Measurements from ENCODE around the gene CCR7.

The CCR7 gene

GRCh38 chr17:40531051-40531991 lies 34.0 kb downstream of the CCR7 start:
- no peak for TF ChIP-seq Cebpa-rat (IDR thresholded peaks at IDR 0.05)
- peak overlapping the region in 10 of 11 experiments; percentile 5 to 51 (median 34); a peak in 15 of 22 replicates for H3K4me2 ChIP-seq
- no peaks in the 10 kb centered on the region for H3K27me3 ChIP-seq
- H3K4me1 ChIP-seq: peaks cover 35 to 56% (median 50%) of the 10 kb centered on the region in 10 experiments
- H3K9me3 ChIP-seq (replicated peaks in 1 of 11): no peaks in the 10 kb centered on the region
- H3K4me3 ChIP-seq: no peak overlapping the region
- H4K20me1 ChIP-seq: no peaks in the 10 kb centered on the region
- peak overlapping the region in 3 of 11 experiments; percentile 0 to 48 (median 40); a peak in 5 of 22 replicates for H3K27ac ChIP-seq
- H3K36me3 ChIP-seq: peaks cover 0 to 6% (median 0%) of the 10 kb centered on the region in 11 experiments; a peak in 2 of 22 replicates
- H3K9ac ChIP-seq: peak overlapping the region in 1 of 11 experiments; percentile 22; a peak in 1 of 22 replicates

- no peaks in the 10 kb centered on the region for H4K20me1 ChIP-seq
- peaks cover 1 to 6% (median 4%) of the 10 kb centered on the region in 11 experiments; a peak in 18 of 22 replicates for H3K9me3 ChIP-seq (replicated peaks in 1 of 11)
- peaks cover 0 to 13% (median 4%) of the 10 kb centered on the region in 11 experiments; a peak in 12 of 22 replicates for H3K36me3 ChIP-seq
- H3K27me3 ChIP-seq: no peaks in the 10 kb centered on the region
- H3K4me3 ChIP-seq: no peak overlapping the region
- peaks cover 27 to 52% (median 45%) of the 10 kb centered on the region in 10 experiments for H3K4me1 ChIP-seq
- H3K4me2 ChIP-seq: peak overlapping the region in 8 of 11 experiments; percentile 5 to 51 (median 26); a peak in 11 of 22 replicates
- H3K27ac ChIP-seq: peak overlapping the region in 2 of 11 experiments; percentile 27 to 40; a peak in 4 of 22 replicates
- TF ChIP-seq Cebpa-rat (IDR thresholded peaks at IDR 0.05): no peak
- peak overlapping the region in 1 of 11 experiments; percentile 14; a peak in 1 of 22 replicates for H3K9ac ChIP-seq
Measured at GRCh38 chr17:40530531-40530994, 34.7 kb downstream of the CCR7 start.

GRCh38 chr17:40529991-40530390 lies 35.3 kb downstream of the CCR7 start:
- peak overlapping the region in 1 of 11 experiments; percentile 27; a peak in 1 of 22 replicates for H3K27ac ChIP-seq
- TF ChIP-seq Cebpa-rat (IDR thresholded peaks at IDR 0.05): no peak
- H3K9ac ChIP-seq: no peak overlapping the region
- peaks cover 7 to 11% (median 10%) of the 10 kb centered on the region in 11 experiments for H3K9me3 ChIP-seq (replicated peaks in 1 of 11)
- peaks cover 0 to 19% (median 10%) of the 10 kb centered on the region in 11 experiments; a peak in 14 of 22 replicates for H3K36me3 ChIP-seq
- H3K4me2 ChIP-seq: peak overlapping the region in 1 of 11 experiments; percentile 24; a peak in 1 of 22 replicates
- no peaks in the 10 kb centered on the region for H4K20me1 ChIP-seq
- H3K27me3 ChIP-seq: no peaks in the 10 kb centered on the region
- no peak overlapping the region for H3K4me3 ChIP-seq
- H3K4me1 ChIP-seq: peaks cover 25 to 52% (median 45%) of the 10 kb centered on the region in 10 experiments

GRCh38 chr17:40528692-40529417 lies 36.4 kb downstream of the CCR7 start:
- Histone ChIP-seq H3K27ac (no peak overlapping the region), H4K20me1 (no peaks in the 10 kb centered on the region)

GRCh38 chr17:40526668-40527067 lies 38.6 kb downstream of the CCR7 start:
- no peaks in the 10 kb centered on the region for H3K27me3 ChIP-seq
- H3K4me3 ChIP-seq: no peak overlapping the region
- no peak for TF ChIP-seq Cebpa-rat (IDR thresholded peaks at IDR 0.05)
- H3K4me1 ChIP-seq: peaks cover 2 to 28% (median 19%) of the 10 kb centered on the region in 10 experiments; a peak in 19 of 20 replicates
- no peaks in the 10 kb centered on the region for H4K20me1 ChIP-seq
- peaks cover 0 to 52% (median 30%) of the 10 kb centered on the region in 11 experiments; a peak in 17 of 22 replicates for H3K36me3 ChIP-seq
- no peak overlapping the region for H3K4me2 ChIP-seq
- H3K9ac ChIP-seq: no peak overlapping the region
- H3K27ac ChIP-seq: peak overlapping the region in 1 of 11 experiments; percentile 14; a peak in 1 of 22 replicates
- peaks cover 21 to 45% (median 34%) of the 10 kb centered on the region in 11 experiments for H3K9me3 ChIP-seq (replicated peaks in 1 of 11)

More at GRCh38 chr17:40528692-40529417, 36.4 kb downstream of the CCR7 start:
- peaks cover 19 to 44% (median 37%) of the 10 kb centered on the region in 10 experiments for H3K4me1 ChIP-seq
- no peak for TF ChIP-seq Cebpa-rat (IDR thresholded peaks at IDR 0.05)
- no peak overlapping the region for H3K4me3 ChIP-seq
- no peak overlapping the region for H3K9ac ChIP-seq
- no peaks in the 10 kb centered on the region for H3K27me3 ChIP-seq
- no peak overlapping the region for H3K4me2 ChIP-seq
- H3K36me3 ChIP-seq: peaks cover 0 to 30% (median 20%) of the 10 kb centered on the region in 11 experiments; a peak in 17 of 22 replicates
- peaks cover 19 to 23% (median 21%) of the 10 kb centered on the region in 11 experiments for H3K9me3 ChIP-seq (replicated peaks in 1 of 11)

GRCh38 chr17:40525294-40525693 lies 40.0 kb downstream of the CCR7 start:
- H4K20me1 ChIP-seq: no peaks in the 10 kb centered on the region
- peaks cover 0 to 66% (median 30%) of the 10 kb centered on the region in 11 experiments; a peak in 17 of 22 replicates for H3K36me3 ChIP-seq
- H3K4me1 ChIP-seq: peaks cover 10 to 28% (median 20%) of the 10 kb centered on the region in 10 experiments
- H3K4me2 ChIP-seq: no peak overlapping the region
- no peak overlapping the region for H3K4me3 ChIP-seq
- H3K9me3 ChIP-seq (replicated peaks in 1 of 11): peaks cover 21 to 50% (median 34%) of the 10 kb centered on the region in 11 experiments
- TF ChIP-seq Cebpa-rat (IDR thresholded peaks at IDR 0.05): no peak
- H3K9ac ChIP-seq: no peak overlapping the region
- H3K27ac ChIP-seq: no peak overlapping the region
- no peaks in the 10 kb centered on the region for H3K27me3 ChIP-seq

GRCh38 chr17:40524243-40524965 lies 40.9 kb downstream of the CCR7 start:
- Histone ChIP-seq H3K4me1 (peaks cover 15 to 35% (median 28%) of the 10 kb centered on the region in 10 experiments), H3K27ac (no peak overlapping the region)
- no peak for TF ChIP-seq Cebpa-rat (IDR thresholded peaks at IDR 0.05)

GRCh38 chr17:40522961-40523310 lies 42.3 kb downstream of the CCR7 start:
- Histone ChIP-seq H3K4me3 (no peak overlapping the region), H3K27ac (no peak overlapping the region), H3K27me3 (peaks cover 0 to 19% (median 0%) of the 10 kb centered on the region in 11 experiments; a peak in 5 of 22 replicates), H4K20me1 (no peaks in the 10 kb centered on the region), H3K36me3 (peaks cover 0 to 66% (median 30%) of the 10 kb centered on the region in 11 experiments; a peak in 17 of 22 replicates), H3K9ac (no peak overlapping the region), H3K9me3 (replicated peaks in 1 of 11) (peaks cover 21 to 50% (median 34%) of the 10 kb centered on the region in 11 experiments), H3K4me1 (peaks cover 30 to 50% (median 42%) of the 10 kb centered on the region in 10 experiments), H3K4me2 (no peak overlapping the region)
- TF ChIP-seq Cebpa-rat (IDR thresholded peaks at IDR 0.05): no peak

More at GRCh38 chr17:40524243-40524965, 40.9 kb downstream of the CCR7 start:
- Histone ChIP-seq H3K9me3 (replicated peaks in 1 of 11) (peaks cover 21 to 50% (median 34%) of the 10 kb centered on the region in 11 experiments), H3K9ac (no peak overlapping the region), H3K4me3 (peak overlapping the region in 2 of 10 experiments; percentile 15 to 19; a peak in 1 of 20 replicates), H4K20me1 (no peaks in the 10 kb centered on the region), H3K4me2 (no peak overlapping the region), H3K27me3 (peaks cover 0 to 5% (median 0%) of the 10 kb centered on the region in 11 experiments; a peak in 5 of 22 replicates), H3K36me3 (peaks cover 0 to 66% (median 30%) of the 10 kb centered on the region in 11 experiments; a peak in 17 of 22 replicates)

All from BLaER1 treated with 17β-estradiol and CSF1 and Interleukin-3, amounts not matched to agents 10 nM and 100 nM (cell line).